HG02798 (cell line): ENCODE data around the gene MAPK8IP2.

Source experiments
- ATAC-seq: cut with Tn5 transposase; IDR thresholded peaks from one replicate; pipeline ENCODE4 v1.9.1; 2021; ENCODE audit warnings: mild to moderate bottlenecking; ENCODE audit not compliant: unreplicated experiment, poor library complexity

Gene MAPK8IP2

GRCh38 chr22:50600538-50600937 lies at the start of gene MAPK8IP2:
TSS of gene MAPK8IP2 (plus strand) at chr22:50600793. CDS start at chr22:50600819, 26 bp downstream.
- no peak for ATAC-seq

GRCh38 chr22:50551160-50551752 lies 49.3 kb upstream of the MAPK8IP2 start:
- ATAC-seq = no peak

- ATAC-seq = no peak
Observed at GRCh38 chr22:50553310-50553709, 47.3 kb upstream of the MAPK8IP2 start.

GRCh38 chr22:50556703-50557102 lies 43.9 kb upstream of the MAPK8IP2 start:
- ATAC-seq = no peak

- no peak for ATAC-seq
Observed at GRCh38 chr22:50560034-50560433, 40.6 kb upstream of the MAPK8IP2 start.

GRCh38 chr22:50561401-50562358 lies 38.9 kb upstream of the MAPK8IP2 start:
- no peak for ATAC-seq

- ATAC-seq = peak; percentile 95
Observed at GRCh38 chr22:50562523-50563412, 37.8 kb upstream of the MAPK8IP2 start, which contains the start of gene SYCE3. TSS of gene SYCE3 (minus strand) at chr22:50562919. CDS start at chr22:50556405, 6,514 bp downstream.

- no peak for ATAC-seq
Observed at GRCh38 chr22:50563413-50564160, 37.0 kb upstream of the MAPK8IP2 start.

- ATAC-seq = no peak
Observed at GRCh38 chr22:50564289-50564688, 36.3 kb upstream of the MAPK8IP2 start.

GRCh38 chr22:50567721-50568252 lies 32.8 kb upstream of the MAPK8IP2 start:
- ATAC-seq = no peak

GRCh38 chr22:50568626-50569025 lies 32.0 kb upstream of the MAPK8IP2 start:
- ATAC-seq = no peak

- no peak for ATAC-seq
Observed at GRCh38 chr22:50569041-50569459, 31.5 kb upstream of the MAPK8IP2 start.

- no peak for ATAC-seq
Observed at GRCh38 chr22:50569896-50570535, 30.6 kb upstream of the MAPK8IP2 start.

GRCh38 chr22:50570861-50571260 lies 29.7 kb upstream of the MAPK8IP2 start:
- ATAC-seq = no peak

- no peak for ATAC-seq
Observed at GRCh38 chr22:50571264-50572175, 29.1 kb upstream of the MAPK8IP2 start.

GRCh38 chr22:50572965-50573364 lies 27.6 kb upstream of the MAPK8IP2 start:
- ATAC-seq = no peak

- no peak for ATAC-seq
Observed at GRCh38 chr22:50573491-50574382, 26.9 kb upstream of the MAPK8IP2 start.
